Fibroblast of lung (primary cell): ENCODE data around the gene TAF9. TPM values are rescaled to one million over a fixed set of nuclear protein-coding genes. Genes with fewer than 3 reads are reported as not detected.

ENCODE experiments used
- DNase-seq, 2 donors: peaks; one replicate each; pipeline versions ENCODE4 v3.0.0 to v3.0.0-alpha.2; 2010; ENCODE audit warnings: low read depth in 2 of 2
- H2AFZ ChIP-seq: 2 replicates; pipeline ENCODE4 v1.5.1; 2012; ENCODE audit warnings: low read length, control low read depth, inconsistent platforms
- H3K27ac ChIP-seq: 2 replicates; pipeline ENCODE4 v1.5.1; 2011; ENCODE audit warnings: low read length, control low read depth; ENCODE audit not compliant: insufficient read depth
- H3K27me3 ChIP-seq: 2 replicates; pipeline ENCODE4 v1.5.1; 2011; ENCODE audit warnings: mild to moderate bottlenecking, low read length; ENCODE audit not compliant: control insufficient read depth, insufficient read depth
- H3K36me3 ChIP-seq: 2 replicates; pipeline ENCODE4 v1.5.1; 2011; ENCODE audit warnings: low read length; ENCODE audit not compliant: control insufficient read depth, insufficient read depth
- H3K4me1 ChIP-seq: 2 replicates; pipeline ENCODE4 v1.5.1; 2011; ENCODE audit warnings: low read length; ENCODE audit not compliant: control insufficient read depth, insufficient read depth; ENCODE audit errors: extremely low read depth
- H3K4me2 ChIP-seq: 2 replicates; pipeline ENCODE4 v1.5.1; 2011; ENCODE audit warnings: low read length, control low read depth; ENCODE audit not compliant: insufficient read depth; ENCODE audit errors: extremely low read depth
- H3K4me3 ChIP-seq, 4 experiments: fragments of 200-600 bp in 1 of 4; sonication (generic) in 1 of 4; replicated peaks in 1 of 4; 2 replicates each; pipeline ENCODE4 v1.5.1; 2011 to 2016; ENCODE audit warnings: low read length in 4 of 4, low read depth in 3 of 4, mild to moderate bottlenecking in 3 of 4, control low read depth in 2 of 4, inconsistent platforms in 1 of 4, mixed read lengths in 1 of 4; ENCODE audit not compliant: insufficient read depth in 1 of 4; ENCODE audit errors: control extremely low read depth in 1 of 4
- H3K79me2 ChIP-seq: 2 replicates; pipeline ENCODE4 v1.5.1; 2012; ENCODE audit warnings: mild to moderate bottlenecking, low read length, inconsistent platforms; ENCODE audit not compliant: control insufficient read depth, insufficient read depth
- H3K9ac ChIP-seq: 2 replicates; pipeline ENCODE4 v1.5.1; 2011; ENCODE audit warnings: mild to moderate bottlenecking, low read length, control low read depth; ENCODE audit not compliant: insufficient read depth
- H3K9me3 ChIP-seq: 2 replicates; pipeline ENCODE4 v1.5.1; 2012; ENCODE audit warnings: low read depth, low read length; ENCODE audit not compliant: control insufficient read depth, insufficient read depth
- H4K20me1 ChIP-seq: 2 replicates; pipeline ENCODE4 v1.5.1; 2011; ENCODE audit warnings: low read length; ENCODE audit not compliant: control insufficient read depth, insufficient read depth; ENCODE audit errors: extremely low read depth
- EZH2 ChIP-seq: IDR thresholded peaks from 2 replicates; pipeline ENCODE4 v1.5.1; 2012; ENCODE audit warnings: low read length, control low read depth, mild to moderate bottlenecking; ENCODE audit errors: missing control alignments
- polyA plus RNA-seq, 2 donors: library from polyadenylated mRNA; depleted of rRNA in 1 of 2; stranded (reverse) in 1 of 2; unstranded in 1 of 2; fragments of >200 nt; gene quantifications; 2 replicates each; pipeline ENCODE4 v1.2.1, GENCODE V29; 2011 to 2012; ENCODE audit warnings: missing spikeins in 1 of 2
- total RNA-seq: library from RNA; depleted of rRNA; stranded (reverse); fragments of >200 nt; gene quantifications from 2 replicates; pipeline ENCODE4 v1.2.1, GENCODE V29; 2014
- TF ChIP-seq, protein P1 (sequence below), 2 donors: IDR thresholded peaks in 1 of 2; conservative IDR thresholded peaks in 1 of 2; 1 replicate in 1 of 2; 2 replicates in 1 of 2; pipeline ENCODE4 v1.5.1; 2011 to 2012; ENCODE audit warnings: low read length in 2 of 2, control low read depth in 1 of 2, inconsistent platforms in 1 of 2, low read depth in 1 of 2, mild to moderate bottlenecking in 1 of 2

The TAF9 gene
- total and polyA plus RNA-seq, 2 donors (not counting 1 experiment from before 2014, with no cell fraction given), result 114 to 154 TPM

DNA sequence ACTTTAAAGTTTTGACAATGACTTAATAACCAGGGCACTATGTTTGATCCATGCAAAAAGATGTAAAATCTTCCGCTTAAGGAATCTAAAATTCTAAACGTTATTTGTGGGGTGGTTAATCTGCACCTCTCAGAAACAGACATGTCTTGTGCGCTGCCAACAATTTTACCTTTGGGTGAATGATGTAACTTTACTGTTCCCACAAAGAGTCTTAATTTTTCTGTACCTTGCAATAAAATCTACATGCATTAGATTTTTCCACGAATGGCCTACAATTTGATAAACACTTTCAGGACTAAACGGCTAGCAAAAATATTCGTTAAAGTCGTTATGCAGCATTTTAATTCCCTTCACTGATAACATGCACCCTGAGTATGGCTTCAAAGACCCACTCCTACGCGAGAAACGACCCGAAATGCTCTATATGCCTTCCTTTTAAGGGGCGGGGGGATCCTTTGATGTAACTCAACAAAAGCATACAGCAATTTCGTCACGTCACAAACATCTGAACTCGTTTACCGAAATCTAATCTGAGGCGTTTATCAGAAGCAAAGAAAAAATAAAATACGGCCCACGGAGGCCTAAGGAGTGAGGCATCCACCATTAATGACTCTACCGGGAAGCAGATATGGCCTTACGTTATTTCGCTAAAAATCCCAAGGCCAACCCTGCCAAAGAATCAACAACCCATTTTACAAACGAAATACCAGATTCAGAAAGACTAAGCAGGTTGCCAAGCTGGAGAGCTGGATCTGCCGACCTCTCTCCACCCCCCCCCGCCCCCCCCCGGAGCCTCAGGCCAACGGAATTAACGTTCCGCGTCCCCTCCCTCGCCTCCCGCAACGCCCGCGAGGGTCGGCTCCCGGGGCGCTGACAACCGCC lies 621 bp downstream of the TAF9 start:
- peaks cover 3% of the 10 kb centered on the region for H3K4me1 ChIP-seq
- no peaks in the 10 kb centered on the region for H3K27me3 ChIP-seq
- peak; percentile 56 to 59 for DNase-seq
- no peaks in the 10 kb centered on the region for H3K9me3 ChIP-seq
- peaks cover 60% of the 10 kb centered on the region for H3K79me2 ChIP-seq
- peak overlapping the region; percentile 95 for H3K4me2 ChIP-seq
- H3K4me3 ChIP-seq, result peak overlapping the region; percentile 57 to 92 (median 74)
- H4K20me1 ChIP-seq, result no peaks in the 10 kb centered on the region
- no peak overlapping the region for H2AFZ ChIP-seq
- H3K27ac ChIP-seq, result peak overlapping the region; percentile 99
- H3K9ac ChIP-seq, result peak overlapping the region; percentile 99
- H3K36me3 ChIP-seq, result peaks cover 3% of the 10 kb centered on the region
- TF ChIP-seq, protein P1, sequence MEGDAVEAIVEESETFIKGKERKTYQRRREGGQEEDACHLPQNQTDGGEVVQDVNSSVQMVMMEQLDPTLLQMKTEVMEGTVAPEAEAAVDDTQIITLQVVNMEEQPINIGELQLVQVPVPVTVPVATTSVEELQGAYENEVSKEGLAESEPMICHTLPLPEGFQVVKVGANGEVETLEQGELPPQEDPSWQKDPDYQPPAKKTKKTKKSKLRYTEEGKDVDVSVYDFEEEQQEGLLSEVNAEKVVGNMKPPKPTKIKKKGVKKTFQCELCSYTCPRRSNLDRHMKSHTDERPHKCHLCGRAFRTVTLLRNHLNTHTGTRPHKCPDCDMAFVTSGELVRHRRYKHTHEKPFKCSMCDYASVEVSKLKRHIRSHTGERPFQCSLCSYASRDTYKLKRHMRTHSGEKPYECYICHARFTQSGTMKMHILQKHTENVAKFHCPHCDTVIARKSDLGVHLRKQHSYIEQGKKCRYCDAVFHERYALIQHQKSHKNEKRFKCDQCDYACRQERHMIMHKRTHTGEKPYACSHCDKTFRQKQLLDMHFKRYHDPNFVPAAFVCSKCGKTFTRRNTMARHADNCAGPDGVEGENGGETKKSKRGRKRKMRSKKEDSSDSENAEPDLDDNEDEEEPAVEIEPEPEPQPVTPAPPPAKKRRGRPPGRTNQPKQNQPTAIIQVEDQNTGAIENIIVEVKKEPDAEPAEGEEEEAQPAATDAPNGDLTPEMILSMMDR (conservative IDR thresholded peaks at IDR 0.05 in 1 of 2, IDR thresholded peaks at IDR 0.05 in 1 of 2; ENCODE audit: low read depth in 1 of 2, low read length in 2 of 2), result no peak
- no peak for TF ChIP-seq EZH2

GRCh38 chr5:69367697-69368279 lies 1.5 kb downstream of the TAF9 start:
- no peak for DNase-seq
- Histone ChIP-seq H3K4me1 (peaks cover 3% of the 10 kb centered on the region), H2AFZ (no peak overlapping the region), H3K4me3 (peak overlapping the region; percentile 57 to 92 (median 74)), H3K9me3 (no peaks in the 10 kb centered on the region), H4K20me1 (no peaks in the 10 kb centered on the region), H3K27ac (peak overlapping the region; percentile 99), H3K36me3 (peaks cover 5% of the 10 kb centered on the region), H3K79me2 (peaks cover 67% of the 10 kb centered on the region), H3K27me3 (no peaks in the 10 kb centered on the region), H3K9ac (peak overlapping the region; percentile 20), H3K4me2 (peak overlapping the region; percentile 95)
- no peak for TF ChIP-seq EZH2
- TF ChIP-seq, protein P1 (conservative IDR thresholded peaks at IDR 0.05 in 1 of 2, IDR thresholded peaks at IDR 0.05 in 1 of 2; ENCODE audit: low read depth in 1 of 2, low read length in 2 of 2), result no peak

GRCh38 chr5:69364850-69365249 lies 4.5 kb downstream of the TAF9 start:
- no peak overlapping the region for H3K4me2 ChIP-seq
- H3K9me3 ChIP-seq, result no peaks in the 10 kb centered on the region
- no peak overlapping the region for H3K27ac ChIP-seq
- no peaks in the 10 kb centered on the region for H3K27me3 ChIP-seq
- H3K4me3 ChIP-seq, result no peak overlapping the region
- H3K4me1 ChIP-seq, result peaks cover 3% of the 10 kb centered on the region
- H3K79me2 ChIP-seq, result peaks cover 70% of the 10 kb centered on the region
- no peak overlapping the region for H2AFZ ChIP-seq
- H3K36me3 ChIP-seq, result peaks cover 5% of the 10 kb centered on the region
- no peak for TF ChIP-seq EZH2
- TF ChIP-seq, protein P1 (conservative IDR thresholded peaks at IDR 0.05 in 1 of 2, IDR thresholded peaks at IDR 0.05 in 1 of 2; ENCODE audit: low read depth in 1 of 2, low read length in 2 of 2), result no peak
- DNase-seq, result peak in 1 of 2 donors; percentile 3
- H3K9ac ChIP-seq, result no peak overlapping the region
- H4K20me1 ChIP-seq, result no peaks in the 10 kb centered on the region
